ENCODE data around the gene GDNF.
"Not testable (repeated sequence)": the region's sequence is repeated elsewhere in the genome, so short reads cannot be mapped to it uniquely, and the experiment has no call there.

GDNF gene

DNA sequence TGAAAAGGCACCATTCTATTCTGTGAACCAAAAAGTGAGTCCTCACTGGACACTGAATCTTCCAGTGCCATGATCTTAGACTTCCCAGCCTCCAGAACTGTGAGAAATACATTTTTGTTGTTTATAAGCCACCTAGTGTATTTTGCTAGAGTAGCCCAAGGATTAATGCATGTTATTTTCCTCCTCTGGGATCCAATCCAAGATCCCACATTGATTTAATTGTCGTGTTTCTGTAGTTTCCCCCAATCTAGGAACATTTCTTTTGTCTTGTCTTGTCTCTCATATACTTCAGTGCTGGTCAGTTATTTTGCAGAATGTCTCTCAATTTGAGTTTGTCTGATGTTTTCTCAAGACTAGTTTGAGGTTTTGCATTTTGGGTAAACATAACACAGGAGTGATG lies 36.4 kb downstream of the GDNF start:
- Histone ChIP-seq H3K27ac (replicated peaks) (no peak overlapping the region), H3K4me3 (replicated peaks; ENCODE audit: insufficient read depth, low read length) (no peak overlapping the region), H3K27me3 (ENCODE audit: insufficient read depth, poor library complexity, severe bottlenecking) (no peaks in the 10 kb centered on the region)
- TF ChIP-seq SPI1 (IDR thresholded peaks at IDR 0.05; ENCODE audit: borderline replicate concordance, low read depth): no peak
- no peak for DNase-seq (ENCODE audit: low read depth in 1 of 2, low spot score in 1 of 2)

DNA sequence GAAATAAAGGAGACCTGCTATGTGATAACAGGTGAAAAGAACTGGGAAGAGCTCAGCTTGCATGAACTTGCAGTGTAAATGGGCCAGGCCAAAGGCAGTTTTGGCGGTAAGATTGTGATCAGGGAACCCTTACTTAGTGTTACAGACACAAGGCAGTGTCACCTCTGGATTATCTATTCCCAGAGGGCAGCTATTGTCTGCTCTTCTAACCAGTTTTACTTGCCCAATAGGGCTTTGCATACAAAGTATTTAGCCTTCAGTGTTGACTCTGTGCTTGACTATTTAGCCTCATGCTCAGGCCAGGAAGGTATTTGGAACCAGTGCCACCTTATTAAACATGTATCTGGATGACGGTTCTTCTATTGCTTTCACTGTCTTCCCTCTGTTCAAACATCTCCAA lies 38.3 kb downstream of the GDNF start:
- TF ChIP-seq, protein P1, sequence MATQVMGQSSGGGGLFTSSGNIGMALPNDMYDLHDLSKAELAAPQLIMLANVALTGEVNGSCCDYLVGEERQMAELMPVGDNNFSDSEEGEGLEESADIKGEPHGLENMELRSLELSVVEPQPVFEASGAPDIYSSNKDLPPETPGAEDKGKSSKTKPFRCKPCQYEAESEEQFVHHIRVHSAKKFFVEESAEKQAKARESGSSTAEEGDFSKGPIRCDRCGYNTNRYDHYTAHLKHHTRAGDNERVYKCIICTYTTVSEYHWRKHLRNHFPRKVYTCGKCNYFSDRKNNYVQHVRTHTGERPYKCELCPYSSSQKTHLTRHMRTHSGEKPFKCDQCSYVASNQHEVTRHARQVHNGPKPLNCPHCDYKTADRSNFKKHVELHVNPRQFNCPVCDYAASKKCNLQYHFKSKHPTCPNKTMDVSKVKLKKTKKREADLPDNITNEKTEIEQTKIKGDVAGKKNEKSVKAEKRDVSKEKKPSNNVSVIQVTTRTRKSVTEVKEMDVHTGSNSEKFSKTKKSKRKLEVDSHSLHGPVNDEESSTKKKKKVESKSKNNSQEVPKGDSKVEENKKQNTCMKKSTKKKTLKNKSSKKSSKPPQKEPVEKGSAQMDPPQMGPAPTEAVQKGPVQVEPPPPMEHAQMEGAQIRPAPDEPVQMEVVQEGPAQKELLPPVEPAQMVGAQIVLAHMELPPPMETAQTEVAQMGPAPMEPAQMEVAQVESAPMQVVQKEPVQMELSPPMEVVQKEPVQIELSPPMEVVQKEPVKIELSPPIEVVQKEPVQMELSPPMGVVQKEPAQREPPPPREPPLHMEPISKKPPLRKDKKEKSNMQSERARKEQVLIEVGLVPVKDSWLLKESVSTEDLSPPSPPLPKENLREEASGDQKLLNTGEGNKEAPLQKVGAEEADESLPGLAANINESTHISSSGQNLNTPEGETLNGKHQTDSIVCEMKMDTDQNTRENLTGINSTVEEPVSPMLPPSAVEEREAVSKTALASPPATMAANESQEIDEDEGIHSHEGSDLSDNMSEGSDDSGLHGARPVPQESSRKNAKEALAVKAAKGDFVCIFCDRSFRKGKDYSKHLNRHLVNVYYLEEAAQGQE (IDR thresholded peaks at IDR 0.05; ENCODE audit: insufficient replicate concordance, low read depth): no peak
- TF ChIP-seq, protein P2, sequence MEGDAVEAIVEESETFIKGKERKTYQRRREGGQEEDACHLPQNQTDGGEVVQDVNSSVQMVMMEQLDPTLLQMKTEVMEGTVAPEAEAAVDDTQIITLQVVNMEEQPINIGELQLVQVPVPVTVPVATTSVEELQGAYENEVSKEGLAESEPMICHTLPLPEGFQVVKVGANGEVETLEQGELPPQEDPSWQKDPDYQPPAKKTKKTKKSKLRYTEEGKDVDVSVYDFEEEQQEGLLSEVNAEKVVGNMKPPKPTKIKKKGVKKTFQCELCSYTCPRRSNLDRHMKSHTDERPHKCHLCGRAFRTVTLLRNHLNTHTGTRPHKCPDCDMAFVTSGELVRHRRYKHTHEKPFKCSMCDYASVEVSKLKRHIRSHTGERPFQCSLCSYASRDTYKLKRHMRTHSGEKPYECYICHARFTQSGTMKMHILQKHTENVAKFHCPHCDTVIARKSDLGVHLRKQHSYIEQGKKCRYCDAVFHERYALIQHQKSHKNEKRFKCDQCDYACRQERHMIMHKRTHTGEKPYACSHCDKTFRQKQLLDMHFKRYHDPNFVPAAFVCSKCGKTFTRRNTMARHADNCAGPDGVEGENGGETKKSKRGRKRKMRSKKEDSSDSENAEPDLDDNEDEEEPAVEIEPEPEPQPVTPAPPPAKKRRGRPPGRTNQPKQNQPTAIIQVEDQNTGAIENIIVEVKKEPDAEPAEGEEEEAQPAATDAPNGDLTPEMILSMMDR (IDR thresholded peaks at IDR 0.05; ENCODE audit: insufficient read depth, low read length): no peak
- no peak for TF ChIP-seq GABPA (IDR thresholded peaks at IDR 0.05; ENCODE audit: low read depth)
- no peak for TF ChIP-seq POLR2AphosphoS5 (IDR thresholded peaks at IDR 0.05; ENCODE audit: low read depth)
- TF ChIP-seq SPI1 (IDR thresholded peaks at IDR 0.05; ENCODE audit: borderline replicate concordance, low read depth): no peak
- DNase-seq (ENCODE audit: low read depth in 1 of 2, low spot score in 1 of 2): no peak
- no peaks in the 10 kb centered on the region for H3K27me3 ChIP-seq (ENCODE audit: insufficient read depth, poor library complexity, severe bottlenecking)
- no peak overlapping the region for H3K27ac ChIP-seq (replicated peaks)
- no peak overlapping the region for H3K4me3 ChIP-seq (replicated peaks; ENCODE audit: insufficient read depth, low read length)

DNA sequence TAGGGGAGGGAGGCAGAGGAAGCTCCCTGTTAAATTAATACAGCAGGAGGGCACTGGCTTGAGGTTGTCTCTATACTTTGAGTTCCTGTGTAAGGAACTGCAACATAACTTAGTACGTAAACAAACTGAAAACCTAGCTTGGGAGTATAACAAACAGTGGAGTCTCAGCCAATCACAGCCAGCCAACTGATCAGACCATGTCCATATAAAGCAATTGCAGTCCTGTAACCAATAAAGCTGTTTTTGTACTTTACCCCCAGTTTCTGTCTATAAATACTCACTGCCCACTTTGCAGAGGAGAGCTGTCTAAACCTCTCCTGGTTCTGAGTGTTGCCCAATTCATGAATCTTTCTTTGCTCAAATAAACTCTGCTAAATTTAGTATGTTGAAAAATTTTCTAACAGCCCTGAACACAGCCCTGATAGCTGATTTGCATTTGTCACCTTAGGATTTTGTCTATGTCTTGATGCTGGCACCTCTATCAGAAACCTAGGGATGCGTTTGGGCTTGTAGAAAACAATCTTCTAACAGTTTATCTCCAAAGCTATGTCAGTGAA lies 39.9 kb downstream of the GDNF start:
- TF ChIP-seq, protein P2 (IDR thresholded peaks at IDR 0.05; ENCODE audit: insufficient read depth, low read length): no peak
- TF ChIP-seq SPI1 (IDR thresholded peaks at IDR 0.05; ENCODE audit: borderline replicate concordance, low read depth) (no peak), GABPA (IDR thresholded peaks at IDR 0.05; ENCODE audit: low read depth) (no peak), POLR2AphosphoS5 (IDR thresholded peaks at IDR 0.05; ENCODE audit: low read depth) (no peak)
- TF ChIP-seq, protein P1 (IDR thresholded peaks at IDR 0.05; ENCODE audit: insufficient replicate concordance, low read depth): no peak
- no peak for DNase-seq (ENCODE audit: low read depth in 1 of 2, low spot score in 1 of 2)
- H3K27ac ChIP-seq (replicated peaks): no peak overlapping the region
- no peak overlapping the region for H3K4me3 ChIP-seq (replicated peaks; ENCODE audit: insufficient read depth, low read length)
- no peaks in the 10 kb centered on the region for H3K27me3 ChIP-seq (ENCODE audit: insufficient read depth, poor library complexity, severe bottlenecking)

DNA sequence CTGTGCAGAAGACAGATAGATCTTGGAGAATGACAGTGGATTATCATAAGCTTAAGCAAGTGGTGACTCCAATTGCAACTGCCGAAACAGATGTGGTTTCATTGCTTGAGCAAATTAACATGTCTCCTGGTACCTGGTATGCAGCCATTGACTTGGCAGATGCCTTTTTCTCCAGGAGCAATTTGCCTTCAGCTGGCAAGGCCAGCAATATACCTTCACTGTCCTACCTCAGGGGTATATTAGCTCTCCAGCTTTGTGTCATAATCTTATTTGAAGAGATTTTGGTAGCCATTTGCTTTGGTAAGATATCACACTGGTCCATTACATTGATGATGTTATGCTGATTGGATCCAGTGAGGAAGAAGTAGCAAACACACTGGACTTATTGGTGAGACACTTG lies 43.4 kb downstream of the GDNF start:
- not testable (repeated sequence) for H3K27me3 ChIP-seq (ENCODE audit: insufficient read depth, poor library complexity, severe bottlenecking); DNase-seq (ENCODE audit: low read depth in 1 of 2, low spot score in 1 of 2); H3K4me3 ChIP-seq (replicated peaks; ENCODE audit: insufficient read depth, low read length); H3K27ac ChIP-seq (replicated peaks)

DNA sequence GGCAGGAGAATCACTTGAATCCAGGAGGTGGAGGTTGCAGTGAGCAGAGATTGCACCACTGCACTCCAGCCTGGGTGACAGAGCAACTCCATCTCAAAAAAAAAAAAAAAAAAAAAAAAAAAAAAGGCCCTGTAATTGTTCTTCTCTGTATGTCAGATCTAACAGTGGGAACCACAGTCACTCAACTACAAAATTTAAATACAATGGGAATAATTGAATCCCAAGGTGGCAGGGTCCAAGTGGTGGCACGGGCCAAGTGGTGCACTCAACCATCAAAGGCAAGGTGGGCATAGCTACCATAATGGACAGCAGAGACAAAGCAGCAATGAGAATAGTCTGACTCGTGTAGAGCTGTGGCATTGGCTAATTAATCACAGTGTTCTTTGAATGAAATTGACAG lies 44.5 kb downstream of the GDNF start:
- not testable (repeated sequence) for H3K4me3 ChIP-seq (replicated peaks; ENCODE audit: insufficient read depth, low read length); H3K27ac ChIP-seq (replicated peaks); DNase-seq (ENCODE audit: low read depth in 1 of 2, low spot score in 1 of 2); H3K27me3 ChIP-seq (ENCODE audit: insufficient read depth, poor library complexity, severe bottlenecking)

Measured in HL-60 (cell line).